ENCODE measurements around the gene TIGD2.

TIGD2 gene

DNA sequence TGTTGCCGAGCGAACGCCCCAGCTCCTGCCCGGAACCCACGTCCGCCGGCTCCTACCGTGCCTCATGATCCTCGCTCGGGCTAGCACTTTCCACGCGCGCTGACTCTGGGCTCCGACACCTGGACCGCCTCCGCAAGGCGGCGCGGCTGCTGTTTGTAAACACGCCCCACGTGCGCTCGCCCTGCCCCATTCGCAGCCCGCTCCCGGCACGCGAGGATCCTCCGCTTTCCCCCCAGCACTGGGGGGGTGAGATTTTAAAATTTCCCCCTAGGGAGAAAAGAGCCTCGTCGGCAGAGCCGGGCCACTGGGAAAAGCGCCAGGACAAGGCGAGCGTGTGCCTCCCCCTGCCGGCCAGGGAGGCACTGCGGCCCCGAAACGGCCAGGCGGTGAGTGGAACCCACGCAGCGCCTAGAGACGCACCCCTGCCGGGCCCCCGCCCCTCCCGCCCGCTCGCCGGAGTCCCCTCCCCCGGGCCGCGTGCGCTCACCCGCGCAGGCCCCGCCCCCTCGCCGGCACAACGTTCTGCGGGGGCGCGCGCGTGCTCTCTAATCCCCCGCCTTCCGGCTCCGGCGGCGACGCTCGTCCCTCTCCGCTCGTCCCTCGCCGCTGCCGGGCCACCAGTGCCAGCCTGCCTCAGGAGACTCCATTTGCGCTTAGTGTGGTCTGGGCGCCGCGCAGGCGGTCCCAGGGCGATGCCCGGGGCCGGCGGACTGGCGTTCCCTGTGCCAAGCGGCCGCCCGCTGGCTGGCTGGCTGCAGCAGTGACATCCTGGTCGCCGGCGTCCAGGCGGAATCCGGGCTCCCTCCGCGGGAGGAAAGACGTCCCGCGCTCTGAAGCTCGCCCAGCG, at the start of gene TIGD2:
Gene TIGD2, plus strand, starts transcription at position 548 of the 847 bp plus-strand sequence. CDS start 1,442 bp downstream, outside the sequence.
- H2AFZ ChIP-seq (ENCODE audit: low read depth, low read length, severe bottlenecking) = peak within 1 kb of the TSS; percentile 69
- no peaks in the 10 kb centered on the region for H3K9me2 ChIP-seq (replicated peaks; ENCODE audit: insufficient read depth, low read length)
- no peaks in the 10 kb centered on the region for H3K36me3 ChIP-seq (ENCODE audit: low read length)
- H4K20me1 ChIP-seq (ENCODE audit: low read depth, low read length) = no peaks in the 10 kb centered on the region
- no peaks in the 10 kb centered on the region for H3K9me3 ChIP-seq (ENCODE audit: insufficient read depth, low read length)
- no peaks in the 10 kb centered on the region for H3K27me3 ChIP-seq (ENCODE audit: low read length)
- no peak for TF ChIP-seq EZH2phosphoT487 (conservative IDR thresholded peaks at IDR 0.05; ENCODE audit: low read length)
- TF ChIP-seq, protein P1, sequence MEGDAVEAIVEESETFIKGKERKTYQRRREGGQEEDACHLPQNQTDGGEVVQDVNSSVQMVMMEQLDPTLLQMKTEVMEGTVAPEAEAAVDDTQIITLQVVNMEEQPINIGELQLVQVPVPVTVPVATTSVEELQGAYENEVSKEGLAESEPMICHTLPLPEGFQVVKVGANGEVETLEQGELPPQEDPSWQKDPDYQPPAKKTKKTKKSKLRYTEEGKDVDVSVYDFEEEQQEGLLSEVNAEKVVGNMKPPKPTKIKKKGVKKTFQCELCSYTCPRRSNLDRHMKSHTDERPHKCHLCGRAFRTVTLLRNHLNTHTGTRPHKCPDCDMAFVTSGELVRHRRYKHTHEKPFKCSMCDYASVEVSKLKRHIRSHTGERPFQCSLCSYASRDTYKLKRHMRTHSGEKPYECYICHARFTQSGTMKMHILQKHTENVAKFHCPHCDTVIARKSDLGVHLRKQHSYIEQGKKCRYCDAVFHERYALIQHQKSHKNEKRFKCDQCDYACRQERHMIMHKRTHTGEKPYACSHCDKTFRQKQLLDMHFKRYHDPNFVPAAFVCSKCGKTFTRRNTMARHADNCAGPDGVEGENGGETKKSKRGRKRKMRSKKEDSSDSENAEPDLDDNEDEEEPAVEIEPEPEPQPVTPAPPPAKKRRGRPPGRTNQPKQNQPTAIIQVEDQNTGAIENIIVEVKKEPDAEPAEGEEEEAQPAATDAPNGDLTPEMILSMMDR (IDR thresholded peaks at IDR 0.05; ENCODE audit: insufficient read depth, low read length, poor library complexity, severe bottlenecking) = peak; percentile 40
- H3F3A ChIP-seq (ENCODE audit: insufficient read depth) = no peaks in the 10 kb centered on the region
- no peaks in the 10 kb centered on the region for H3K79me2 ChIP-seq (ENCODE audit: insufficient read depth, low read length)
- H3K4me2 ChIP-seq (ENCODE audit: low read depth, low read length, poor library complexity, severe bottlenecking) = peak within 1 kb of the TSS; percentile 77
- H3K4me3 ChIP-seq (ENCODE audit: insufficient read depth, low read length, poor library complexity, severe bottlenecking) = peak within 1 kb of the TSS; percentile 76
- no peak within 1 kb of the TSS for H3K27ac ChIP-seq (ENCODE audit: low read depth, low read length)
- H3K9ac ChIP-seq (ENCODE audit: low read length) = peak within 1 kb of the TSS; percentile 76

DNA sequence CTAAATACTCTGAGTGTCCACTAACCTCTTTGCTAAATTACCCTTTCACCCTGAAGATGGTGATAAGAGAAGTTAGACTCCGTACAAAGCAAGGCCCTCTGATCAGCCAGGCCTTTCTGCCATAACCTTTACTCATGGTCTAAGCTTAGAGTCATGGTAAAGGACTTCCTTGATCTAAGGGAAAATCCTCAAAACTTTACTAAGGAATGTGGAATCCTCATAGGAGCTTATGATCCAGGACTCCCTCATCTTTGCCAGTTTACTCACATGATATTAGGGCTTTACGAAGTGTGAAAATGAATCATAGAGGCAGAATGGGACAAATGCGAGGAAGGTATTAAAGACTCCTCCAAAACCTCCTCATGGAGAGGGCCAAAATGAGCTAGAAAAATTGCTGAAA, 46.5 kb upstream of the TIGD2 start:
- Histone ChIP-seq H4K20me1 (ENCODE audit: low read depth, low read length) (no peaks in the 10 kb centered on the region), H3K9me3 (ENCODE audit: insufficient read depth, low read length) (no peaks in the 10 kb centered on the region), H3F3A (ENCODE audit: insufficient read depth) (no peaks in the 10 kb centered on the region), H2AFZ (ENCODE audit: low read depth, low read length, severe bottlenecking) (no peak overlapping the region), H3K9me2 (replicated peaks; ENCODE audit: insufficient read depth, low read length) (no peaks in the 10 kb centered on the region), H3K27me3 (ENCODE audit: low read length) (no peaks in the 10 kb centered on the region), H3K4me3 (ENCODE audit: insufficient read depth, low read length, poor library complexity, severe bottlenecking) (no peak overlapping the region), H3K79me2 (ENCODE audit: insufficient read depth, low read length) (no peaks in the 10 kb centered on the region), H3K9ac (ENCODE audit: low read length) (no peak overlapping the region), H3K36me3 (ENCODE audit: low read length) (no peaks in the 10 kb centered on the region), H3K4me2 (ENCODE audit: low read depth, low read length, poor library complexity, severe bottlenecking) (no peak overlapping the region), H3K27ac (ENCODE audit: low read depth, low read length) (no peak overlapping the region)
- no peak for TF ChIP-seq EZH2phosphoT487 (conservative IDR thresholded peaks at IDR 0.05; ENCODE audit: low read length)
- TF ChIP-seq, protein P1 (IDR thresholded peaks at IDR 0.05; ENCODE audit: insufficient read depth, low read length, poor library complexity, severe bottlenecking) = no peak

DNA sequence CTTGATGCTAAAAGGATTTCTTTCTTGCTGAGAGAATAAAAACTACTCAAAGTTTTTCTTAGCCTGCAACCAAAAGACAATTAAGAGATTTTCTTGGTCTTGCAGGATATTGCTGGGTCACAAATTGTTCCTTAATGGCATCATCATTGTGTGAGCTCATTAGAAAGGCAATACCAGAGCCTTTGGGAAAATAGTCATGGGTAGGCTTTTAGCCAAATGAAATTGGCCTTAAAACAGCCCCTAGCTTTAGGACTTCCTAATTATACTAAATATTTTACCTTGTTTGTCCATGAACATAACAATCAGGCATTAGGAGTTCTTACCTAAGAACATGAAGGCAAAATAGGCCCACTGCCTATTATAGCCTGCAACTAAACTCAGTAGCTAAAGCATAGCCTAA, 43.9 kb upstream of the TIGD2 start:
- no peaks in the 10 kb centered on the region for H3K9me2 ChIP-seq (replicated peaks; ENCODE audit: insufficient read depth, low read length)
- no peaks in the 10 kb centered on the region for H4K20me1 ChIP-seq (ENCODE audit: low read depth, low read length)
- no peak overlapping the region for H3K4me3 ChIP-seq (ENCODE audit: insufficient read depth, low read length, poor library complexity, severe bottlenecking)
- TF ChIP-seq, protein P1 (IDR thresholded peaks at IDR 0.05; ENCODE audit: insufficient read depth, low read length, poor library complexity, severe bottlenecking) = no peak
- TF ChIP-seq EZH2phosphoT487 (conservative IDR thresholded peaks at IDR 0.05; ENCODE audit: low read length) = no peak
- no peaks in the 10 kb centered on the region for H3K36me3 ChIP-seq (ENCODE audit: low read length)
- H3K9ac ChIP-seq (ENCODE audit: low read length) = no peak overlapping the region
- H3K27ac ChIP-seq (ENCODE audit: low read depth, low read length) = no peak overlapping the region
- no peak overlapping the region for H3K4me2 ChIP-seq (ENCODE audit: low read depth, low read length, poor library complexity, severe bottlenecking)
- no peaks in the 10 kb centered on the region for H3K79me2 ChIP-seq (ENCODE audit: insufficient read depth, low read length)
- no peak overlapping the region for H2AFZ ChIP-seq (ENCODE audit: low read depth, low read length, severe bottlenecking)
- no peaks in the 10 kb centered on the region for H3K9me3 ChIP-seq (ENCODE audit: insufficient read depth, low read length)
- H3K27me3 ChIP-seq (ENCODE audit: low read length) = no peaks in the 10 kb centered on the region
- no peaks in the 10 kb centered on the region for H3F3A ChIP-seq (ENCODE audit: insufficient read depth)
